HG03378 (cell line): Measurements from ENCODE around the gene JADE2.

ENCODE experiments used
- ATAC-seq: cut with Tn5 transposase; IDR thresholded peaks from one replicate; pipeline ENCODE4 v1.9.1; 2021; ENCODE audit warnings: mild to moderate bottlenecking, moderate library complexity; ENCODE audit not compliant: unreplicated experiment

JADE2 gene

DNA sequence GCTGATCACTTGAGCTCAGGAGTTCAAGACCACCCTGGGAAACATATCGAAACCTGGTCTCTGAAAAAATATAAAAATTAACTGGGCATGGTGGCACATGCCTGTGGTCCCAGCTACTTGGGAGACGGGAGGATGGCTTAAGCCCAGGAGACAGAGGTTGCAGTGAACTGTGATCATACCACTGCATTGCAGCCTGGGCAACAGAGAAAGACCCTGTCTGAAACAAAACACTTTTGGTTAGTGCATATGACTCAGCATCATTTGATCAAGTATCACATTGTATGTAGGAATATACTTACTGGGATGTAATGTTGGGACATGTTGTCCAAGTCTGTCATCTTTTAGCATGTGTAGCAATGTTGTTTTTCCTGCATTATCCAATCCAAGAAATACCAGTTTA, 95.2 kb downstream of the JADE2 start:
- no peak for ATAC-seq

DNA sequence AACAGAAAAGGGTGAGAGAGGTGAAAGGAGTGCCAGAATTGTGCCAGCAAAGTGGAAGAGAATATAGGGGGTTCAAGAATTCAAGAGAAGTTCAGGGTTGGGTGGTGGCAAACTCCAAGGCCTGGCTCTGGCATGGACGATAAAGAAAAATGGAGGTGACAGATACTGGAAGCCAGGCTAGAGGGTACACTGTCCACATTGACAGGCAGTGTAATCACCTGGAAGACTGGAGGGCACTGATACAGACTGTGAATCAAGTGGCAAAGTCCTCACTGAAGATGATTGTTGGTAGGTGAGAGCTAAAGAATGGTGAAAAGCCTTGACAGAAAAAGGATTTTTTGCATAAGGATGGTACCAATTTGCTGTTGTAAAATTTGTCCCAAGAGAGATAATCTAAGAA, 100.1 kb downstream of the JADE2 start:
- no peak for ATAC-seq

DNA sequence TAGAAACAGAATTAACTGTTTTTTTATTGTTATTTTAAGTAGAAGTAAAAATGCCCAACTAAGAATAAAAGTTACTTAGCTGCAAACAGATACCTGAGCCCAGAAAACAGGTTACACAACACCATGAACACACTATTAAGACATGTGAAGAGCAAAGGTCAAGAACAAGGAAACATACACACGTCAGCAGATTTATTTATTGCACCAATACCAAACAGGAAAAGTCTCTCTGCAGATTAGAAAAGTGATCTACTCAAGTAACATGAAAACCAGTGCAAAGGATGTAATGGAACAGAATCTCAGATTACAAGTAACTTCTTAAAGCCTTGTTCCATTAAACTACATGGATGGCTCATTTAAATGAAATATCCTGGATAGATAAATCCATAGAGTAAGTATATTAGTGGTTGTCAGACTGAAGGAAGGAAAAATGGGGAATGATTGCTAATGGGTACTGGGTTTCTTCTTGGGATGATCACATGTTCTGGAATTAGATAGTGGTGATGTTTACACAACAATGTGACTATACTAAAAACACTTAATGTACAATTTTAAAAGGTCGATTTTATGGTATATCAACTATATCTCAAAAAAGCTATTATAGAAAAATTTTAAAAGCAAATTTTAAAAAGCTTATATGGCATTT, 101.0 kb downstream of the JADE2 start:
- no peak for ATAC-seq
